B cell (primary cell): ENCODE results near the gene CIAO2B. TPM values are rescaled to one million over a fixed set of nuclear protein-coding genes. Genes with fewer than 3 reads are reported as not detected.

Experiments
- ATAC-seq: fragments of 200-7000 bp; cut with Tn5 transposase; one replicate; pipeline ENCODE4 v1.10.0; 2021; ENCODE audit warnings: low read depth, mild to moderate bottlenecking, moderate number of reproducible peaks, moderate library complexity
- CTCF ChIA-PET: fragments of 350-600 bp; sonication (Branson Sonifier 250); formaldehyde crosslinking; loops from one replicate; lab custom pipeline; 2021; ENCODE audit warnings: antibody characterized with exemption, inconsistent platforms; lab: Charles Lee
- POLR2A ChIA-PET: fragments of 350-600 bp; sonication (Branson Sonifier 250); formaldehyde crosslinking; loops from one replicate; lab custom pipeline; 2021; ENCODE audit warnings: antibody characterized with exemption; lab: Charles Lee
- DNase-seq: peaks from one replicate; pipeline ENCODE4 v3.0.0; 2013
- H2AFZ ChIP-seq: 2 replicates; pipeline ENCODE4 v1.6.1; 2012; ENCODE audit warnings: mild to moderate bottlenecking, low read depth, low read length; ENCODE audit not compliant: insufficient read depth, poor library complexity, severe bottlenecking
- H3K27ac ChIP-seq, 2 donors: 1 replicate in 1 of 2; 2 replicates in 1 of 2; pipeline ENCODE4 v1.5.1; 2012 to 2013; ENCODE audit warnings: low read length in 2 of 2, mild to moderate bottlenecking in 2 of 2, moderate library complexity in 1 of 2
- H3K27me3 ChIP-seq, 4 experiments: fragments of 200-600 bp in 1 of 4; sonication (generic) in 1 of 4; replicated peaks in 1 of 4; 1 replicate in 2 of 4; 2 replicates in 2 of 4; pipeline versions ENCODE4 v1.6.1 to v1.7.0; 2013 to 2016; ENCODE audit warnings: low read length in 3 of 4, mild to moderate bottlenecking in 2 of 4, mixed read lengths in 1 of 4, moderate library complexity in 1 of 4; ENCODE audit not compliant: insufficient read depth in 4 of 4, control insufficient read depth in 3 of 4; ENCODE audit errors: control extremely low read depth in 1 of 4
- H3K36me3 ChIP-seq, 2 experiments: replicated peaks in 1 of 2; 1 replicate in 1 of 2; 2 replicates in 1 of 2; pipeline versions ENCODE4 v1.6.1 to v1.7.1; 2013; ENCODE audit warnings: low read length in 1 of 2; ENCODE audit not compliant: insufficient read depth in 2 of 2, control insufficient read depth in 1 of 2; ENCODE audit errors: control extremely low read depth in 1 of 2, extremely low read depth in 1 of 2
- H3K4me1 ChIP-seq, 2 donors: fragments of 200-600 bp in 1 of 2; sonication (generic) in 1 of 2; 1 replicate in 1 of 2; 2 replicates in 1 of 2; pipeline versions ENCODE4 v1.5.1 to v1.6.1; 2013 to 2017; ENCODE audit warnings: low read length in 2 of 2; ENCODE audit not compliant: control insufficient read depth in 2 of 2, insufficient read depth in 2 of 2
- H3K4me2 ChIP-seq: replicated peaks from 2 replicates; pipeline ENCODE3; 2012; ENCODE audit warnings: mild to moderate bottlenecking, low read depth, low read length; ENCODE audit not compliant: poor library complexity, severe bottlenecking
- H3K4me3 ChIP-seq, 5 experiments: fragments of 200-600 bp in 1 of 5; sonication (generic) in 1 of 5; 1 replicate in 3 of 5; 2 replicates in 2 of 5; pipeline versions ENCODE4 v1.5.1 to v1.7.0; 2011 to 2016; ENCODE audit warnings: low read length in 4 of 5, mild to moderate bottlenecking in 4 of 5, low read depth in 2 of 5, control low read depth in 1 of 5, moderate library complexity in 1 of 5; ENCODE audit not compliant: insufficient read depth in 1 of 5; ENCODE audit errors: control extremely low read depth in 1 of 5, extremely low read depth in 1 of 5
- H3K79me2 ChIP-seq: fragments of 200-600 bp; sonication (generic); one replicate; pipeline ENCODE4 v1.6.0; 2016; ENCODE audit warnings: low read length; ENCODE audit not compliant: control insufficient read depth, insufficient read depth
- H3K9ac ChIP-seq: fragments of 200-600 bp; sonication (generic); 2 replicates; pipeline ENCODE4 v1.6.1; 2017; ENCODE audit warnings: mild to moderate bottlenecking, low read length, moderate library complexity
- H3K9me3 ChIP-seq, 3 donors: one replicate each; pipeline versions ENCODE4 v1.6.1 to v1.7.1; 2013; ENCODE audit warnings: low read length in 2 of 3; ENCODE audit not compliant: control insufficient read depth in 2 of 3, insufficient read depth in 1 of 3; ENCODE audit errors: control extremely low read depth in 1 of 3
- H4K20me1 ChIP-seq: 2 replicates; pipeline ENCODE4 v1.6.0; 2012; ENCODE audit warnings: mild to moderate bottlenecking, low read length; ENCODE audit not compliant: insufficient read depth, control insufficient read depth, poor library complexity, severe bottlenecking
- H3K27ac Mint-ChIP-seq: one replicate; pipeline ENCODE4 v1.8.0; 2021; ENCODE audit warnings: mixed read lengths
- H3K27me3 Mint-ChIP-seq: one replicate; pipeline ENCODE4 v1.8.0; 2021; ENCODE audit warnings: mixed read lengths
- H3K4me1 Mint-ChIP-seq: one replicate; pipeline ENCODE4 v1.8.0; 2021; ENCODE audit warnings: mixed read lengths
- H3K4me3 Mint-ChIP-seq: one replicate; pipeline ENCODE4 v1.8.0; 2021; ENCODE audit warnings: mixed read lengths
- H3K9me3 Mint-ChIP-seq: one replicate; pipeline ENCODE4 v1.8.0; 2022; ENCODE audit warnings: mixed read lengths; ENCODE audit not compliant: insufficient read depth
- CTCF ChIP-seq: fragments of 200-600 bp; IDR thresholded peaks from one replicate; pipeline ENCODE4 v1.8.0; 2022; ENCODE audit warnings: antibody characterized with exemption, mild to moderate bottlenecking
- EZH2 ChIP-seq: IDR thresholded peaks from 2 replicates; pipeline ENCODE4 v1.6.1; 2012; ENCODE audit warnings: borderline replicate concordance, low read depth, mild to moderate bottlenecking, moderate library complexity, low read length; ENCODE audit not compliant: insufficient read depth, poor library complexity, severe bottlenecking
- WGBS: methylation state at CpG from one replicate; pipeline ENCODE4 v1.1.5; 2013; ENCODE audit warnings: missing lambda C conversion rate; ENCODE audit not compliant: insufficient coverage; 5-methylcytosine and 5-hydroxymethylcytosine counted together
- intact Hi-C: fragments of 100-400 bp; cut with micrococcal nuclease; formaldehyde crosslinking; loops from one replicate; pipeline ENCODE4 v1.10.0; 2022
- polyA plus RNA-seq: library from polyadenylated mRNA; depleted of rRNA; stranded (reverse); fragments of >200 nt; gene quantifications from 2 replicates; pipeline ENCODE4 v1.2.3, GENCODE V29; 2012
- total RNA-seq, 2 donors: library from RNA; stranded (reverse); fragments of 120-200 nt in 1 of 2; gene quantifications; 1 replicate in 1 of 2; 2 replicates in 1 of 2; pipeline versions ENCODE4 v1.2.3 to v1.2.4, GENCODE V29; 2013 to 2022

Gene CIAO2B
- total and polyA plus RNA-seq, 2 donors (not counting 1 experiment from before 2014, with no cell fraction given), result 60.6 to 159 TPM

GRCh38 chr16:66891797-66892196 is 42.4 kb downstream of the CIAO2B start:
- TF ChIP-seq CTCF (no peak), EZH2 (no peak)
- Histone ChIP-seq H2AFZ (no peak overlapping the region), H3K79me2 (no peaks in the 10 kb centered on the region), H4K20me1 (no peaks in the 10 kb centered on the region), H3K4me1 (peaks cover 0 to 3% of the 10 kb centered on the region in 2 donors), H3K27ac (no peak overlapping the region), H3K9ac (no peak overlapping the region), H3K9me3 (no peaks in the 10 kb centered on the region), H3K4me3 (no peak overlapping the region), H3K27me3 (no peaks in the 10 kb centered on the region), H3K4me2 (no peak overlapping the region), H3K36me3 (peaks cover 0 to 6% of the 10 kb centered on the region in 2 experiments)
- intact Hi-C loops, result no loop called here
- WGBS, result 100% methylated on average over 1 of the region's 6 CpGs
- no peak for ATAC-seq
- no peak overlapping the region for H3K27ac Mint-ChIP-seq
- POLR2A ChIA-PET, result no interaction called here
- CTCF ChIA-PET, result no interaction called here
- no peaks in the 10 kb centered on the region for H3K9me3 Mint-ChIP-seq
- H3K27me3 Mint-ChIP-seq, result no peaks in the 10 kb centered on the region
- no peak overlapping the region for H3K4me3 Mint-ChIP-seq
- H3K4me1 Mint-ChIP-seq, result no peaks in the 10 kb centered on the region
- no peak for DNase-seq

- H3K4me3 Mint-ChIP-seq, result no peak overlapping the region
- intact Hi-C loops, result no loop called here
- Histone ChIP-seq H3K4me1 (peaks cover 0 to 3% of the 10 kb centered on the region in 2 donors), H3K27me3 (no peaks in the 10 kb centered on the region), H3K4me3 (no peak overlapping the region), H3K4me2 (no peak overlapping the region), H3K79me2 (no peaks in the 10 kb centered on the region), H3K9me3 (no peaks in the 10 kb centered on the region), H2AFZ (no peak overlapping the region), H3K9ac (no peak overlapping the region), H3K27ac (no peak overlapping the region), H4K20me1 (no peaks in the 10 kb centered on the region), H3K36me3 (peaks cover 0 to 6% of the 10 kb centered on the region in 2 experiments)
- H3K27me3 Mint-ChIP-seq, result no peaks in the 10 kb centered on the region
- TF ChIP-seq EZH2 (no peak), CTCF (no peak)
- no peaks in the 10 kb centered on the region for H3K4me1 Mint-ChIP-seq
- ATAC-seq (no peak), DNase-seq (no peak)
- POLR2A ChIA-PET, result no interaction called here
- no peak overlapping the region for H3K27ac Mint-ChIP-seq
- CTCF ChIA-PET, result no interaction called here
- WGBS, result 96% methylated on average over 2 of the region's 4 CpGs
- H3K9me3 Mint-ChIP-seq, result no peaks in the 10 kb centered on the region
These were observed 42.8 kb downstream of the CIAO2B start for GRCh38 chr16:66891360-66891759.
